Upper lobe of left lung (tissue), 6 donors: Measurements from ENCODE around the gene RBMS1. TPM values are rescaled to one million over a fixed set of nuclear protein-coding genes. Genes with fewer than 3 reads are reported as not detected.

Experiments used
- ATAC-seq, 2 donors: fragments of 200-7000 bp; cut with Tn5 transposase; one replicate each; pipeline ENCODE4 v1.9.1; 2022; ENCODE audit warnings: mild to moderate bottlenecking in 2 of 2, moderate library complexity in 2 of 2; ENCODE audit not compliant: low FRiP score in 2 of 2
- DNase-seq, 2 donors: peaks; one replicate each; pipeline ENCODE4 v3.0.0-alpha.2; 2019 to 2020
- H3K27ac ChIP-seq, 4 donors: fragments of 200-600 bp; sonication (generic); one replicate each; pipeline ENCODE4 v1.5.1; 2016 to 2019
- H3K27me3 ChIP-seq, 4 donors: fragments of 200-600 bp; sonication (generic); one replicate each; pipeline ENCODE4 v1.5.1; 2017 to 2019
- H3K36me3 ChIP-seq, 4 donors: fragments of 200-600 bp; sonication (generic); one replicate each; pipeline ENCODE4 v1.5.1; 2016 to 2019
- H3K4me1 ChIP-seq, 4 donors: fragments of 200-600 bp; sonication (generic); one replicate each; pipeline ENCODE4 v1.5.1; 2018 to 2019
- H3K4me3 ChIP-seq, 4 donors: fragments of 200-600 bp; sonication (generic); one replicate each; pipeline ENCODE4 v1.5.1; 2017 to 2019; ENCODE audit warnings: mild to moderate bottlenecking in 2 of 4, moderate library complexity in 1 of 4
- H3K9me3 ChIP-seq, 4 donors: fragments of 200-600 bp; sonication (generic); one replicate each; pipeline ENCODE4 v1.5.1; 2018 to 2019
- CTCF ChIP-seq, 6 experiments: fragments of 450-650 bp in 4 of 6; fragments of 200-600 bp in 2 of 6; sonication (generic) in 2 of 6; IDR thresholded peaks; one replicate each; pipeline ENCODE4 v1.5.1; 2016 to 2019; ENCODE audit warnings: antibody characterized with exemption in 6 of 6
- EP300 ChIP-seq, 4 donors: sonication (generic); formaldehyde crosslinking; IDR thresholded peaks; one replicate each; pipeline ENCODE4 v1.5.1; 2017; ENCODE audit warnings: antibody characterized with exemption in 4 of 4, control low read depth in 2 of 4
- POLR2A ChIP-seq, 4 donors: fragments of 450-650 bp; IDR thresholded peaks; one replicate each; pipeline ENCODE4 v1.5.1; 2016 to 2017; ENCODE audit warnings: antibody characterized with exemption in 4 of 4, mild to moderate bottlenecking in 2 of 4
- POLR2AphosphoS5 ChIP-seq, 2 donors: sonication (generic); formaldehyde crosslinking; IDR thresholded peaks; one replicate each; pipeline ENCODE4 v1.5.1; 2017; ENCODE audit warnings: antibody characterized with exemption in 2 of 2
- WGBS, 2 donors: methylation state at CpG; one replicate each; pipeline ENCODE4 v1.1.5; 2017 to 2018; 5-methylcytosine and 5-hydroxymethylcytosine counted together
- total RNA-seq, 6 donors: library from RNA; depleted of rRNA in 4 of 6; stranded (reverse); fragments of >200 nt in 4 of 6; gene quantifications; one replicate each; pipeline versions ENCODE4 v1.1.0 to v1.2.1, GENCODE V29; 2016 to 2021
- donor health status: DM: no; HTN: no; CAD: no; lungs with moderate emphysema.
- donor health status: DM: no; HTN: yes; CAD: no; lungs with severe emphysema.

RBMS1 gene
- total RNA-seq, 6 donors from 2014 or later = 81.3 to 125 (median 95.4) TPM

GRCh38 chr2:160345071-160345764 lies 148.4 kb downstream of the RBMS1 start:
- Histone ChIP-seq H3K9me3 (no peaks in the 10 kb centered on the region), H3K4me1 (peaks cover 19 to 48% (median 32%) of the 10 kb centered on the region in 4 donors), H3K36me3 (peaks cover 0 to 6% (median 0%) of the 10 kb centered on the region in 4 donors), H3K27ac (peak overlapping the region in 2 of 4 donors; percentile 23 to 28), H3K4me3 (no peak overlapping the region), H3K27me3 (no peaks in the 10 kb centered on the region)
- 73 to 76% methylated on average over 5 of the region's 5 CpGs for WGBS, 2 donors
- TF ChIP-seq POLR2A (IDR thresholded peaks at IDR 0.05) (no peak), CTCF (IDR thresholded peaks at IDR 0.05) (no peak), POLR2AphosphoS5 (IDR thresholded peaks at IDR 0.05) (no peak), EP300 (IDR thresholded peaks at IDR 0.05) (no peak)
- DNase-seq (no peak), ATAC-seq (peak in 1 of 2 donors; percentile 31)

- H3K27me3 ChIP-seq = no peaks in the 10 kb centered on the region
- WGBS, 2 donors = 92 to 96% methylated on average over 2 of the region's 2 CpGs
These were observed 150.2 kb downstream of the RBMS1 start for GRCh38 chr2:160343404-160343803.

GRCh38 chr2:160339726-160340125 lies 153.9 kb downstream of the RBMS1 start:
- WGBS, 2 donors = 73 to 74% methylated on average over 2 of the region's 2 CpGs

More at GRCh38 chr2:160343404-160343803, 150.2 kb downstream of the RBMS1 start:
- no peak overlapping the region for H3K4me3 ChIP-seq
- no peaks in the 10 kb centered on the region for H3K9me3 ChIP-seq
- H3K4me1 ChIP-seq = peaks cover 12 to 52% (median 41%) of the 10 kb centered on the region in 4 donors
- no peak overlapping the region for H3K27ac ChIP-seq
- no peak for ATAC-seq
- DNase-seq = no peak
- H3K36me3 ChIP-seq = no peaks in the 10 kb centered on the region
- TF ChIP-seq CTCF (IDR thresholded peaks at IDR 0.05) (no peak), POLR2A (IDR thresholded peaks at IDR 0.05) (no peak)

GRCh38 chr2:160338901-160339685 lies 154.5 kb downstream of the RBMS1 start:
- DNase-seq (no peak), ATAC-seq (peak in 1 of 2 donors; percentile 62)
- TF ChIP-seq CTCF (IDR thresholded peaks at IDR 0.05) = no peak
- TF ChIP-seq EP300 (IDR thresholded peaks at IDR 0.05) = no peak
- no peak for TF ChIP-seq POLR2A (IDR thresholded peaks at IDR 0.05)
- no peak for TF ChIP-seq POLR2AphosphoS5 (IDR thresholded peaks at IDR 0.05)
- Histone ChIP-seq H3K4me3 (no peak overlapping the region), H3K27me3 (no peaks in the 10 kb centered on the region), H3K36me3 (no peaks in the 10 kb centered on the region), H3K9me3 (no peaks in the 10 kb centered on the region), H3K27ac (no peak overlapping the region), H3K4me1 (peaks cover 14 to 39% (median 33%) of the 10 kb centered on the region in 4 donors)
- 50 to 61% methylated on average over 5 of the region's 5 CpGs for WGBS, 2 donors

More at GRCh38 chr2:160339726-160340125, 153.9 kb downstream of the RBMS1 start:
- Histone ChIP-seq H3K9me3 (no peaks in the 10 kb centered on the region), H3K4me1 (peaks cover 8 to 37% (median 32%) of the 10 kb centered on the region in 4 donors), H3K27me3 (no peaks in the 10 kb centered on the region), H3K27ac (peak overlapping the region in 1 of 4 donors; percentile 12), H3K4me3 (no peak overlapping the region), H3K36me3 (no peaks in the 10 kb centered on the region)
- ATAC-seq (no peak), DNase-seq (no peak)
- TF ChIP-seq POLR2AphosphoS5 (IDR thresholded peaks at IDR 0.05) = no peak
- no peak for TF ChIP-seq POLR2A (IDR thresholded peaks at IDR 0.05)
- TF ChIP-seq EP300 (IDR thresholded peaks at IDR 0.05) = no peak
- TF ChIP-seq CTCF (IDR thresholded peaks at IDR 0.05) = no peak
